GM12873 (cell line): ENCODE measurements around the gene CASZ1.

ENCODE experiments used
- TF ChIP-seq, protein P1 (sequence below): IDR thresholded peaks from 2 replicates; pipeline ENCODE4 v1.5.1; 2012; ENCODE audit warnings: low read depth, mild to moderate bottlenecking, moderate library complexity, low read length, control low read depth; ENCODE audit not compliant: insufficient read depth; ENCODE audit errors: missing control alignments

The CASZ1 gene

DNA sequence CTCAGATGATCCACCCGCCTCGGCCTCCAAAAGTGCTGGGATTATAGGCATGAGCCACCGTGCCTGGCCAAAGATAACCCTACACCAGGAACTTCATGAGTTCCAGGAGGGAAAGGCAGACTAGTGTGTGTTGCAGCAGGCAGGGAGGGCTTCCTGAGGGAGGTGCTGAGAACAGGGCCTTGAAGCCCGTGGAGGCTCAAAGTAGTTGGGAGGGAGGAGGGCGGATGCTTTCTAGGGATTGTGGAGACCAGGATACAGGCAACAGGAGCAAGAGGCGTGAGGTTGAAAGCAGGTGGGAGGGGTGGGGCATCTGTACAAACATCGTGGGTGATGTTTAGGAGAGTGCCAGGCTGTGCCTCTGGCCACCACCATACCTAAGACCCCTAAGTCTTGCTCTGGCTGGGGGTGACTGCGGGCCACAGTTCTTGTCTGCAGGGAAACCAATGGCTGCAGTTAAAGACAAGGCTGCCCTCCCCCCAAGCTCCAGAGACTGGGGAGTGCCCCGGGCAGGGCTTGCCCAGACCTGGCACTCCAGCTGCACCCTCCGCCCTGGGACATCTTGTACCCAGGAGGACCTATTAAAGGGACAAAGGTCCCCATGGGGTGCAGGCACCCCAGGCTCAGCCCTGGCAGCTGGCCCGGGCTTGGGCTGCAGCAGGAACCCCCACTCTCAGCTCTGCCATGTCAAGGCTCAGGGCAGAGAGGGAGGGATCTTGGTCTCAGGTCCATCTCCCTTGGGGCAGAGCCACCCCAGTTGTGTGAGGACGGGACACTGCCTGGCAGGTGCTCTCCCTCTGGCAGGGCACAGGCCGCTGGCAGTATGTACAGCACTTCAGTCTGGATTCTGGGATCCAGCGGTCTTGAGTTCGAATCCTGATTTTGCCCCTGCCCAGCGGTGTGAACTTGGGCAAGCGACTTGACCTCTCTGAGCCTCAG, 22.1 kb upstream of the CASZ1 start:
- TF ChIP-seq, protein P1, sequence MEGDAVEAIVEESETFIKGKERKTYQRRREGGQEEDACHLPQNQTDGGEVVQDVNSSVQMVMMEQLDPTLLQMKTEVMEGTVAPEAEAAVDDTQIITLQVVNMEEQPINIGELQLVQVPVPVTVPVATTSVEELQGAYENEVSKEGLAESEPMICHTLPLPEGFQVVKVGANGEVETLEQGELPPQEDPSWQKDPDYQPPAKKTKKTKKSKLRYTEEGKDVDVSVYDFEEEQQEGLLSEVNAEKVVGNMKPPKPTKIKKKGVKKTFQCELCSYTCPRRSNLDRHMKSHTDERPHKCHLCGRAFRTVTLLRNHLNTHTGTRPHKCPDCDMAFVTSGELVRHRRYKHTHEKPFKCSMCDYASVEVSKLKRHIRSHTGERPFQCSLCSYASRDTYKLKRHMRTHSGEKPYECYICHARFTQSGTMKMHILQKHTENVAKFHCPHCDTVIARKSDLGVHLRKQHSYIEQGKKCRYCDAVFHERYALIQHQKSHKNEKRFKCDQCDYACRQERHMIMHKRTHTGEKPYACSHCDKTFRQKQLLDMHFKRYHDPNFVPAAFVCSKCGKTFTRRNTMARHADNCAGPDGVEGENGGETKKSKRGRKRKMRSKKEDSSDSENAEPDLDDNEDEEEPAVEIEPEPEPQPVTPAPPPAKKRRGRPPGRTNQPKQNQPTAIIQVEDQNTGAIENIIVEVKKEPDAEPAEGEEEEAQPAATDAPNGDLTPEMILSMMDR, result no peak

DNA sequence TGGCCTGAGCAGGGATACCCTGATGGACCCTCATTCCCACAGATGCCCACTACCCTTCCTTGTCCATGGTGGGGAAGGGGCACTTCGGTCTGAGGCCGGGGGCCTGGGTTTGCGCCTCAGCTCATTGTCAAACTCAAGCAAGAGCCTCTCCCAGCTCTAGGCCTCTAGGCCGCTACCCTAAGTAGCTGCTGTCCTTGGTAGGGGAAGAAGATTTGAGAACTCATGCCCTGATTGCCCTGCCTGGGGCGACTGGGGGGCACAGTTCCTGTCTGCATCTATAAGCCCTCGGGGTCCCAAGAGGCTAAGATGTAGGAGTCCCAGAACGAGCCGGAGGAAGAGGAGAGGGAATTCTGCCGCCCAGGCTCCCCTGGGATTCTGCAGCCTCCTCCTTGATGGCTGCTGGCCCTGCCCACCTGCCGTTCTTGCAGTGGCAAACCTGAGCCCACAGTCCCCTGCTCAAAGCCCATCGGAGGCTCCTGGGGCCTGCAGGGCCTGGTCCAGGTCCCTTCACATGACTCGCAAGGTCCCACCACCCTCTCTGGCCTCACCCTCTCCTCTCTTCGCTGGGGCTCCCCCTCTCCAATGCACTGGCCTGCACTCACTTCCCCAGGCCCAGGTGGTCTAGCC, 20.4 kb upstream of the CASZ1 start:
- TF ChIP-seq, protein P1, result no peak

DNA sequence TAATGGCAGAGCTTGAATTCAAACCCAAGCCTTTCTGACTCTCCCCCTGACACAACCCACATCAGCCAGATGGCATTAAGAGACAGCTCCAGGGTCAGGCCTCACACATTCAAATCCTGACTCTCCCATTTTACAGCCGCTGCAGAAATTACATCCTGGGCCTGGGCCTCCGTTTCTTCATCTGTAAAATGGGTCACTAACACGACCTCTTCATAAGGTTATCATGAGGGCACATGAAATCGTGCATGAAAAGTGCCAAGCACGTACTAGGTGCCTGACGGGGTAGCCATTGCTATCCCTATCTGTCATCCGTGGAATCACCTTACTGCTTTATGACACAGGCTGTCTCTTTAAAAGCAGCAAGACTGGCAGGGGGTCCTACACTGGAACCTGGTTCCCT, 19.8 kb upstream of the CASZ1 start:
- TF ChIP-seq, protein P1, result no peak

DNA sequence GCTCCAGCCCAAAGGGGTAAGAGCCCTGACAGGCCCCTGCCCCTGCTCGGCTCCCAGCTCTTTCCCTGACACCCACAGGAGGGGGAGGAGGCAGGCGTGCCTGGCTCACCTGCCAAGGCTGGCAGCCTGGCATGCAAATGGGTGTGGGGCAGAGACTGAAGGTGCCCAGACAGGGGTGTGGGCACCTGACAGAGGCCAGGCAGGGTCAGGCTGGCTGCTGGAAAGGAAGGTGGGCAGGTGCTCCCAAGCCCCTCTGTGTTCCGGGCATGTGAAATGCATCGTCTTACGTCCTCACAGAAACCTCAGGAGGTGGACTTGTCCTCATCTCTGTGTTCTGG, 19.4 kb upstream of the CASZ1 start:
- TF ChIP-seq, protein P1, result no peak

DNA sequence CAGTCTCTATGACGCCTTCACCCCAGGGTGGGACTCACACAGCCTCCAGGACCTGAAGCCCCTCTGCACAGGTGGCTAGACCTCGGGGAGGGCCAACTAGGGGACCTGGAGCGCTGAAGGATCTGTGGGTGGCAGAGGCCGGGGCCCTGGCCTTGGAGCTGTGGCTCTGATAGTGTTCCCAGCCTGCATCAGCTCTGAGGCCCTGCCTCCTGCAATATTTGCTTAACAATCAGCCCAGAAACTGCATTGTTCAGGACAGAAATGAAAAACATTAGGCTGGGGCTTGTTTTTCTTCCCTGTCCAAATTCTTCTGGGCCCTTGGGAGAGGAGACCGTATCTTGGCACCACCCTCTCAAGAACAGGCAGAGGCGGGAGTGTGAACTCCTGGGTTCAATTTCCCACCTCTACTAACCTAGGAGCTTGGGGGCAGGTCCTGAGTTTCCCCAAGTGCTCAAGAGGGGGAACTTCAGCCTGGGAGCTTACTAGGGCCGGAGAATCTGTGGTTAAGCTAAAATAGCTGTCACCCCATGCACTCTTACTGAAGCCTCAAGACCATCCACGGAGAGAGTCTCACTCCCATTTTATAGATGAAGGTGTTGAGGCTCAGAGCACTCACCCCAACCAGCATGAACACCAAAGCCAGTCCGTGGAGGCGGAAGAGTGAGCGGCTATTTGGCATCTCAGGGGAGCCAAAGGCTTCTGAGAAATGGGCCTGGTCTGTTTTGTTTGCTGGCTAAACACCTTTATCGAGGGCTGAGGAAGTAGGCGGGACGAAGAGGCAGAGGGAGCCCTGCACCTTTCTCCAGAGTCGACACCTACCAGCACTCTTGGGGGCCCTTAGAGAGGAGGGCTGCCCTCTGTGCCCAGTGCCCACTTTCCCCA, 18.8 kb upstream of the CASZ1 start:
- TF ChIP-seq, protein P1, result no peak

DNA sequence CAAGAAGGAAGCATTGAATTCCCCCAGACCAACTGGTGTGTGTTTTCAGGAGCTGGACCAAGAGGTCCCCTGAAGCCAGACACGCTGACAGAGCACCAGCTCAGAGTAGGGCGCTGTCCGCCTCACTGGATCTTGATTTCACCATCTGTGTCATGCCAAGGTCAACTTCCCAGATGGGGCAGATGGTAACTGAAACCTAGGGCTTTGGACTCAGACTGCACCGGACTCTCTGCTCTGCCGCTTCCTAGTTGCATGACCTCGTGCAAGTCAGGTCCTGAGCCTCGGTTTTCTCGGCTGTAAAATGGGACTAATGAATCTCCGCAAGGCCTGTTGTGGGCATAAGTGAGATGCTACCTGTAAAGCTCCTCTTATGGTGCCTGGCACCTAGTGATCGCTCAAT, 17.9 kb upstream of the CASZ1 start:
- TF ChIP-seq, protein P1, result no peak

DNA sequence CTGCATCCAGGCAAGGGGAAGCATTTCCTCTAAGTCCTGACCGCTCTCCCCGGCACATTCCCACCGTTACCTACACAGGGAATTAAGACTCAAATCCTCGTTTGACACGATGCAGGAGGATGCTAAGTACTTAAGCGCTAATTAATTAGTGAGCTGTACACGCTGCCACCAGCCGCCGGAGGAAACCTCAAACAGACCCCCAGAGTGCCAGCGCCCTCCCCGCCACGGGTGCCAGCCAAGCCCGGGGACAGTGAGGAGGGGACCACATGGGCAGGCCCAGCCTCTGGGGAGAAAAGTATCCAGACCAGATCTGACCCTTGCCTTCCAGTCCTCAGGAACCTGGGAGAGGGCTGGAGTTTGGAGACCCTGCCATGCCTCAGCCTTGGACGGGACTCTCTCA, 17.4 kb upstream of the CASZ1 start:
- TF ChIP-seq, protein P1, result no peak
